Measurements from ENCODE around the gene NEDD4L. TPM values are rescaled to one million over a fixed set of nuclear protein-coding genes. Genes with fewer than 3 reads are reported as not detected.

NEDD4L gene
- total and polyA plus RNA-seq, 2 donors (not counting 1 experiment from before 2014, with no cell fraction given) = 10.3 to 25.7 TPM

DNA sequence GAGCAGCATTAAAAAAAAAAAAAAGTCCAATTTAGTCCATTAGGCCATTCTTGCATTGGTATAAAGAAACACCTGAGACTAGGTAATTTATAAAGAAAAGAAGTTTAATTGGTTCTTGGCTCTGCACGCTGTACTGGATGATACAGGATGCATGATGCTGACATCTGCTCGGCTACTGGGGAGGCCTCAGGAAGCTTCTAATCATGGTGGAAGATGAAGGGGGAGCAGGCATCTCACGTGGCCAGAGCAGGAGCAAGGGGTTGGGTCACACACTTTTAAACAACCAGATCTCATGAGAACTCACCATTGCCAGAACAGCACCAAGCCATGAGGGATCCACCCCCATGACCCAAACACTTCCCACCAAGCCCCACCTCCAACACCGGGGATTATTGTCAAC, 100.1 kb downstream of the NEDD4L start:
- no peak for TF ChIP-seq EZH2 (IDR thresholded peaks at IDR 0.05; ENCODE audit: borderline replicate concordance, insufficient read depth, low read depth, low read length, poor library complexity, severe bottlenecking)
- TF ChIP-seq, protein P1, sequence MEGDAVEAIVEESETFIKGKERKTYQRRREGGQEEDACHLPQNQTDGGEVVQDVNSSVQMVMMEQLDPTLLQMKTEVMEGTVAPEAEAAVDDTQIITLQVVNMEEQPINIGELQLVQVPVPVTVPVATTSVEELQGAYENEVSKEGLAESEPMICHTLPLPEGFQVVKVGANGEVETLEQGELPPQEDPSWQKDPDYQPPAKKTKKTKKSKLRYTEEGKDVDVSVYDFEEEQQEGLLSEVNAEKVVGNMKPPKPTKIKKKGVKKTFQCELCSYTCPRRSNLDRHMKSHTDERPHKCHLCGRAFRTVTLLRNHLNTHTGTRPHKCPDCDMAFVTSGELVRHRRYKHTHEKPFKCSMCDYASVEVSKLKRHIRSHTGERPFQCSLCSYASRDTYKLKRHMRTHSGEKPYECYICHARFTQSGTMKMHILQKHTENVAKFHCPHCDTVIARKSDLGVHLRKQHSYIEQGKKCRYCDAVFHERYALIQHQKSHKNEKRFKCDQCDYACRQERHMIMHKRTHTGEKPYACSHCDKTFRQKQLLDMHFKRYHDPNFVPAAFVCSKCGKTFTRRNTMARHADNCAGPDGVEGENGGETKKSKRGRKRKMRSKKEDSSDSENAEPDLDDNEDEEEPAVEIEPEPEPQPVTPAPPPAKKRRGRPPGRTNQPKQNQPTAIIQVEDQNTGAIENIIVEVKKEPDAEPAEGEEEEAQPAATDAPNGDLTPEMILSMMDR (IDR thresholded peaks at IDR 0.05) = no peak
- Histone ChIP-seq H3K4me1 (ENCODE audit: control insufficient read depth in 2 of 2, insufficient read depth in 2 of 2, low read length in 2 of 2) (peaks cover 5 to 8% of the 10 kb centered on the region in 2 donors), H3K79me2 (ENCODE audit: control insufficient read depth, insufficient read depth, low read length) (peaks cover 4% of the 10 kb centered on the region), H3K27me3 (replicated peaks in 1 of 4; ENCODE audit: control extremely low read depth in 1 of 4, control insufficient read depth in 3 of 4, insufficient read depth in 4 of 4, low read length in 3 of 4) (no peaks in the 10 kb centered on the region), H3K9ac (ENCODE audit: low read length) (no peak overlapping the region), H4K20me1 (ENCODE audit: control insufficient read depth, insufficient read depth, low read length, poor library complexity, severe bottlenecking) (no peaks in the 10 kb centered on the region), H3K9me3 (ENCODE audit: control extremely low read depth in 1 of 3, control insufficient read depth in 2 of 3, insufficient read depth in 1 of 3, low read length in 2 of 3) (no peaks in the 10 kb centered on the region), H3K27ac (ENCODE audit: low read length in 2 of 2) (no peak overlapping the region), H3K36me3 (replicated peaks in 1 of 2; ENCODE audit: control extremely low read depth in 1 of 2, control insufficient read depth in 1 of 2, extremely low read depth in 1 of 2, insufficient read depth in 2 of 2, low read length in 1 of 2) (no peaks in the 10 kb centered on the region), H2AFZ (ENCODE audit: insufficient read depth, low read depth, low read length, poor library complexity, severe bottlenecking) (no peak overlapping the region), H3K4me3 (ENCODE audit: control extremely low read depth in 1 of 5, extremely low read depth in 1 of 5, insufficient read depth in 1 of 5, low read depth in 2 of 5, low read length in 4 of 5) (no peak overlapping the region), H3K4me2 (replicated peaks; ENCODE audit: low read depth, low read length, poor library complexity, severe bottlenecking) (no peak overlapping the region)
- ATAC-seq (ENCODE audit: low read depth) (no peak), DNase-seq (no peak)
- intact Hi-C loops (cut with micrococcal nuclease) = no loop called here
- CTCF ChIA-PET = interaction anchor here (1.4 to 2.4 kb wide), 2 partner anchors 22 to 37 kb away, joined by 3 to 7 read pairs; no protein-coding TSS in a partner anchor
- H3K4me1 Mint-ChIP-seq = peaks cover 14% of the 10 kb centered on the region
- H3K27me3 Mint-ChIP-seq = no peaks in the 10 kb centered on the region
- no peaks in the 10 kb centered on the region for H3K9me3 Mint-ChIP-seq (ENCODE audit: insufficient read depth)
- no peak overlapping the region for H3K27ac Mint-ChIP-seq
- POLR2A ChIA-PET = interaction anchor here (0.6 kb wide), 1 partner anchor 17 kb away, joined by 12 read pairs; no protein-coding TSS in a partner anchor
- WGBS (ENCODE audit: insufficient coverage) = 100% methylated on average over 1 of the region's 4 CpGs
- no peak overlapping the region for H3K4me3 Mint-ChIP-seq

DNA sequence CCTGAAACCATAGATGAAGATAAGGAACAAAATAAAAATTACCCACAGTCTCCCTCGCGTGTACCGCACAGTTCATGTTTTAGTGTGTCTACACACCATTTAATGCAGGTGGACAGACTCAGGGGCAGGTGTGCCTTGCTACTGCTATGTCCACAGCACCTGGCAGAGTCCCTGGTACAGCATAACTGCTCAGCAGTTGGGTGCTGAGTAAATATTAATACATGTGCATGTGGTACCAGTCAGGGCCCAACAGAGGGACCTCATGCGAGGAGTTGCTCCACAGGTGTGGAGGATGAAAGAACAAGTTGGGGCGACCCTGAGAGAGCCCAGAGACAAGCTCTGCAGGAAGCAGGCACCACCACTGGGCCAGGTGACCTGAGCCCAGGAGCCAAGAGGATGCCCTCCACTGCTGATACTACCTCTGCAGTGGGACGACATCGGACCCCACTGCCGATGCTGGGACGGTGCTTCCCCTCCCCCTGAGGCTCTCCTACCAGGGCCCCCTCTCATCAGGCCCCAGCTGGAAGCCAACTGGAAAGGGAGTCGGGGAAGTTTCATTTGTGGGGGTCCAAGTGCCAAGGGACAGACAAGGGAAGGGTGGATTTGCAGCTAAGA, 100.8 kb downstream of the NEDD4L start:
- no peaks in the 10 kb centered on the region for H3K27me3 Mint-ChIP-seq
- no peak for ATAC-seq (ENCODE audit: low read depth)
- Histone ChIP-seq H3K27me3 (replicated peaks in 1 of 4; ENCODE audit: control extremely low read depth in 1 of 4, control insufficient read depth in 3 of 4, insufficient read depth in 4 of 4, low read length in 3 of 4) (no peaks in the 10 kb centered on the region), H3K9me3 (ENCODE audit: control extremely low read depth in 1 of 3, control insufficient read depth in 2 of 3, insufficient read depth in 1 of 3, low read length in 2 of 3) (no peaks in the 10 kb centered on the region), H3K27ac (ENCODE audit: low read length in 2 of 2) (no peak overlapping the region), H4K20me1 (ENCODE audit: control insufficient read depth, insufficient read depth, low read length, poor library complexity, severe bottlenecking) (no peaks in the 10 kb centered on the region), H3K4me3 (ENCODE audit: control extremely low read depth in 1 of 5, extremely low read depth in 1 of 5, insufficient read depth in 1 of 5, low read depth in 2 of 5, low read length in 4 of 5) (no peak overlapping the region), H3K79me2 (ENCODE audit: control insufficient read depth, insufficient read depth, low read length) (peaks cover 4% of the 10 kb centered on the region), H3K4me1 (ENCODE audit: control insufficient read depth in 2 of 2, insufficient read depth in 2 of 2, low read length in 2 of 2) (peaks cover under 1 to 6% of the 10 kb centered on the region in 2 donors), H3K4me2 (replicated peaks; ENCODE audit: low read depth, low read length, poor library complexity, severe bottlenecking) (no peak overlapping the region), H3K36me3 (replicated peaks in 1 of 2; ENCODE audit: control extremely low read depth in 1 of 2, control insufficient read depth in 1 of 2, extremely low read depth in 1 of 2, insufficient read depth in 2 of 2, low read length in 1 of 2) (no peaks in the 10 kb centered on the region), H2AFZ (ENCODE audit: insufficient read depth, low read depth, low read length, poor library complexity, severe bottlenecking) (no peak overlapping the region), H3K9ac (ENCODE audit: low read length) (no peak overlapping the region)
- H3K27ac Mint-ChIP-seq = no peak overlapping the region
- H3K4me1 Mint-ChIP-seq = peaks cover 15% of the 10 kb centered on the region
- H3K9me3 Mint-ChIP-seq (ENCODE audit: insufficient read depth) = no peaks in the 10 kb centered on the region
- ChIA-PET POLR2A (no interaction called here), CTCF (interaction anchor here (0.5 to 2.0 kb wide), 3 partner anchors 9 to 138 kb away, joined by 3 to 6 read pairs (median 3); no protein-coding TSS in a partner anchor)
- DNase-seq = no peak
- 100% methylated on average over 5 of the region's 10 CpGs for WGBS (ENCODE audit: insufficient coverage)
- intact Hi-C loops (cut with micrococcal nuclease) = no loop called here
- H3K4me3 Mint-ChIP-seq = no peak overlapping the region
- TF ChIP-seq EZH2 (IDR thresholded peaks at IDR 0.05; ENCODE audit: borderline replicate concordance, insufficient read depth, low read depth, low read length, poor library complexity, severe bottlenecking) = no peak
- TF ChIP-seq, protein P1 (IDR thresholded peaks at IDR 0.05) = no peak

All from B cell (primary cell).